Neural cell (in vitro differentiated cells): ENCODE measurements around the gene CLK3. TPM values are rescaled to one million over a fixed set of nuclear protein-coding genes. Genes with fewer than 3 reads are reported as not detected.

ENCODE experiments used
- H2AFZ ChIP-seq: fragments of 200-600, 300-800 bp; sonication (generic), shearing (Covaris generic); 2 replicates; pipeline ENCODE4 v1.6.0; 2014; ENCODE audit warnings: low read depth, mild to moderate bottlenecking, antibody characterized with exemption, low read length, moderate library complexity
- H3F3A ChIP-seq: fragments of 200-600 bp; shearing (Covaris generic); 2 replicates; pipeline ENCODE4 v1.6.1; 2016; ENCODE audit warnings: mild to moderate bottlenecking, moderate library complexity, mixed read lengths, antibody characterized with exemption, low read length; ENCODE audit not compliant: insufficient read depth, poor library complexity, severe bottlenecking
- H3K27ac ChIP-seq: fragments of 200-600, 300-800 bp; sonication (generic), shearing (Covaris generic); 2 replicates; pipeline ENCODE4 v1.5.1; 2014; ENCODE audit warnings: mild to moderate bottlenecking, low read length, moderate library complexity
- H3K27me3 ChIP-seq: fragments of 300-800, 200-600 bp; sonication (generic), shearing (Covaris generic); 2 replicates; pipeline ENCODE4 v1.6.0; 2014; ENCODE audit warnings: mild to moderate bottlenecking, low read depth, low read length, moderate library complexity; ENCODE audit not compliant: insufficient read depth
- H3K36me3 ChIP-seq: fragments of 300-800, 200-600 bp; sonication (generic), shearing (Covaris generic); 2 replicates; pipeline ENCODE4 v1.5.1; 2014; ENCODE audit warnings: mild to moderate bottlenecking, antibody characterized with exemption, low read length, moderate library complexity; ENCODE audit not compliant: insufficient read depth
- H3K4me2 ChIP-seq: fragments of 300-800, 200-600 bp; sonication (generic), shearing (Covaris generic); 2 replicates; pipeline ENCODE4 v1.6.0; 2014; ENCODE audit warnings: mild to moderate bottlenecking, low read length
- H3K4me3 ChIP-seq: fragments of 300-800, 200-600 bp; sonication (generic), shearing (Covaris generic); 2 replicates; pipeline ENCODE4 v1.5.1; 2014; ENCODE audit warnings: mild to moderate bottlenecking, low read length, moderate library complexity
- H3K79me2 ChIP-seq: fragments of 200-600 bp; shearing (Covaris generic); replicated peaks from 2 replicates; pipeline ENCODE4 v1.6.0; 2014; ENCODE audit warnings: mild to moderate bottlenecking, low read length, moderate library complexity; ENCODE audit not compliant: insufficient read depth
- H3K9ac ChIP-seq: fragments of 300-800, 200-600 bp; sonication (generic), shearing (Covaris generic); 2 replicates; pipeline ENCODE4 v1.6.1; 2016; ENCODE audit warnings: mild to moderate bottlenecking, low read length, mixed read lengths
- H3K9me2 ChIP-seq: fragments of 200-600 bp; shearing (Covaris generic); 2 replicates; pipeline ENCODE4 v1.6.1; 2016; ENCODE audit warnings: mild to moderate bottlenecking, low read length, mixed read lengths; ENCODE audit not compliant: insufficient read depth
- H3K9me3 ChIP-seq: fragments of 200-600, 300-800 bp; sonication (generic), shearing (Covaris generic); 2 replicates; pipeline ENCODE4 v1.6.1; 2016; ENCODE audit warnings: mild to moderate bottlenecking, mixed run types, low read length, moderate library complexity, mixed read lengths
- H4K20me1 ChIP-seq: fragments of 200-600 bp; shearing (Covaris generic); 2 replicates; pipeline ENCODE4 v1.6.1; 2016; ENCODE audit warnings: mild to moderate bottlenecking, mixed run types; ENCODE audit not compliant: insufficient read depth
- EP300 ChIP-seq: fragments of 450-650 bp; conservative IDR thresholded peaks from 2 replicates; pipeline ENCODE4 v1.6.1; 2014; ENCODE audit warnings: antibody characterized with exemption, mild to moderate bottlenecking, moderate library complexity; ENCODE audit not compliant: poor library complexity, severe bottlenecking
- EZH2 ChIP-seq: fragments of 200-600, 300-800 bp; shearing (Covaris generic), sonication (generic); IDR thresholded peaks from 2 replicates; pipeline ENCODE4 v1.6.1; 2014; ENCODE audit warnings: antibody characterized with exemption, low read length, borderline replicate concordance, mild to moderate bottlenecking; ENCODE audit not compliant: insufficient read depth, poor library complexity, severe bottlenecking
- MXI1 ChIP-seq: fragments of 450-650 bp; conservative IDR thresholded peaks from 2 replicates; pipeline ENCODE4 v1.6.1; 2014; ENCODE audit warnings: antibody characterized with exemption, mild to moderate bottlenecking; ENCODE audit not compliant: poor library complexity, severe bottlenecking
- POLR2AphosphoS5 ChIP-seq: IDR thresholded peaks from 2 replicates; pipeline ENCODE4 v1.6.1; 2012
- RAD21 ChIP-seq: fragments of 450-650 bp; conservative IDR thresholded peaks from 2 replicates; pipeline ENCODE4 v1.6.1; 2014; ENCODE audit warnings: antibody characterized with exemption, mild to moderate bottlenecking, moderate library complexity
- SMC3 ChIP-seq: fragments of 450-650 bp; conservative IDR thresholded peaks from 2 replicates; pipeline ENCODE4 v1.6.1; 2014; ENCODE audit warnings: antibody characterized with exemption, mild to moderate bottlenecking, moderate library complexity; ENCODE audit not compliant: poor library complexity
- TAF1 ChIP-seq: IDR thresholded peaks from 2 replicates; pipeline ENCODE4 v1.6.1; 2012; ENCODE audit warnings: low read depth
- polyA plus RNA-seq: library from polyadenylated mRNA; depleted of rRNA; stranded (reverse); fragments of >200 nt; gene quantifications from 2 replicates; pipeline ENCODE4 v1.2.3, GENCODE V29; 2014
- TF ChIP-seq, protein P1 (sequence below): fragments of 450-650 bp; IDR thresholded peaks from 2 replicates; pipeline ENCODE4 v1.5.1; 2014; ENCODE audit warnings: antibody characterized with exemption, mild to moderate bottlenecking, moderate library complexity; ENCODE audit not compliant: poor library complexity, severe bottlenecking
- TF ChIP-seq, protein P2 (sequence below): IDR thresholded peaks from 2 replicates; pipeline ENCODE4 v1.6.1; 2012; ENCODE audit warnings: borderline replicate concordance

The CLK3 gene
- polyA plus RNA-seq, 1 donor from 2014 or later, result 88.3 TPM

DNA sequence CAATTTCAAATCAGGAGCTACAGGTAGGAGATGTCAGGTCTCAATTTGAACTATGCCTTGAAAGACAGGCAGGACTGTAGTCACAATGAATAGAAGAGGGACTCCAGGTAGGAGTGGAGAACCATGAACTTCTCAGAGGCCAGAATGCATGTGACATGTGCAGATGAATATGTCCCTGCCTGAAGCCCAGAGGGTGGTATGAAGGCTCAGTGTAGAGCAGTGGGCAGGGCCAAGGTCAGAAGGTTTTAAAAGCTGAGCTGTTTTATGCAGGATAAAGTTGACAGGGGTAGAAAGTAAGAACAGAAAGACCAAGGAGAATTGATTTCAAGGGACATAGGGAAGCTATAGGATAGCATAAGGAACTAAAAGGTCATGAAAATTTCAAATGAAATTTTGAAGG, 30.8 kb downstream of the CLK3 start:
- H3F3A ChIP-seq, result no peaks in the 10 kb centered on the region
- no peak overlapping the region for H3K4me2 ChIP-seq
- no peak overlapping the region for H3K4me3 ChIP-seq
- H3K9me2 ChIP-seq, result no peaks in the 10 kb centered on the region
- no peak overlapping the region for H3K9ac ChIP-seq
- H3K79me2 ChIP-seq, result peaks cover 6% of the 10 kb centered on the region
- no peaks in the 10 kb centered on the region for H3K27me3 ChIP-seq
- H4K20me1 ChIP-seq, result no peaks in the 10 kb centered on the region
- no peak overlapping the region for H3K27ac ChIP-seq
- H3K36me3 ChIP-seq, result no peaks in the 10 kb centered on the region
- TF ChIP-seq POLR2AphosphoS5, result no peak
- TF ChIP-seq, protein P1, sequence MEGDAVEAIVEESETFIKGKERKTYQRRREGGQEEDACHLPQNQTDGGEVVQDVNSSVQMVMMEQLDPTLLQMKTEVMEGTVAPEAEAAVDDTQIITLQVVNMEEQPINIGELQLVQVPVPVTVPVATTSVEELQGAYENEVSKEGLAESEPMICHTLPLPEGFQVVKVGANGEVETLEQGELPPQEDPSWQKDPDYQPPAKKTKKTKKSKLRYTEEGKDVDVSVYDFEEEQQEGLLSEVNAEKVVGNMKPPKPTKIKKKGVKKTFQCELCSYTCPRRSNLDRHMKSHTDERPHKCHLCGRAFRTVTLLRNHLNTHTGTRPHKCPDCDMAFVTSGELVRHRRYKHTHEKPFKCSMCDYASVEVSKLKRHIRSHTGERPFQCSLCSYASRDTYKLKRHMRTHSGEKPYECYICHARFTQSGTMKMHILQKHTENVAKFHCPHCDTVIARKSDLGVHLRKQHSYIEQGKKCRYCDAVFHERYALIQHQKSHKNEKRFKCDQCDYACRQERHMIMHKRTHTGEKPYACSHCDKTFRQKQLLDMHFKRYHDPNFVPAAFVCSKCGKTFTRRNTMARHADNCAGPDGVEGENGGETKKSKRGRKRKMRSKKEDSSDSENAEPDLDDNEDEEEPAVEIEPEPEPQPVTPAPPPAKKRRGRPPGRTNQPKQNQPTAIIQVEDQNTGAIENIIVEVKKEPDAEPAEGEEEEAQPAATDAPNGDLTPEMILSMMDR, result no peak
- no peak overlapping the region for H2AFZ ChIP-seq
- H3K9me3 ChIP-seq, result no peaks in the 10 kb centered on the region

DNA sequence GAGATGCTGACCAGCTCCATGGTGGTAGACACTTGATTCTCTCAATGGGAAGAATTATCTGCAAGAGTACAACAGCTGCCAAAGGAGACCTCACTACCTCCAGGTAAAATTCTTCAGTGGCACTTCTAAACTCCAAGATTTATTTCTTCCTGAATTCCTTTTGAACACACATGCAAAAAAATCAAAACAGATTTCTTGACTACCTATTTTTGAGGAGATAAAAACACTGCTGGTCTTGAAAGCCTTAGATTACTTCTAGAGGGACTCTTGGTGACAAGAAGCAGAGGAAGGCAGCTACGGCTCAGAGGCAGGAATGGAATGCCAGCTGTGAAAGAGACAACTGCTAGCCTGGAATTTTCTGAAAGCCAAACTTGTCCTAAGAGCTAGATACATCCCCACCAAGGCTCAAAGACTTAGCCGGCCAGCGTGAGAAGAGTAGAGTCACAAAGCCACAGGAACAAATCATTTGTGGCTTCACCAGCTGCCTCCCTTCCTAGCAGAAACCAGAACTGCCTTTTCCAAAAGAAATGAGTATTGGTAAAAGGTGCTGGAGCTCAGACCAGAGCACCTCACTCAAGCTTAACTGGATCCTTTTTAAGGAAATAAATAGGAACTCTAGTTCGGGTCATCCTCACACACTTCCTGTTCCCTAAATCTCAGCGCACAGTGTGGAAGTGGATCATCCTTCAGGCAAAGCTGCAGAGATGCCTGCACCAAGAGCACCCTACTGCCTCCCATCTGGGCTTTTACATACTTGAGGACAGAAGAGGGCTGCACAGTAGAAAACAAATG, 32.6 kb downstream of the CLK3 start:
- no peaks in the 10 kb centered on the region for H3K36me3 ChIP-seq
- TF ChIP-seq EP300, result no peak
- TF ChIP-seq, protein P1, result no peak
- TF ChIP-seq POLR2AphosphoS5, result no peak
- TF ChIP-seq RAD21, result no peak
- TF ChIP-seq, protein P2, sequence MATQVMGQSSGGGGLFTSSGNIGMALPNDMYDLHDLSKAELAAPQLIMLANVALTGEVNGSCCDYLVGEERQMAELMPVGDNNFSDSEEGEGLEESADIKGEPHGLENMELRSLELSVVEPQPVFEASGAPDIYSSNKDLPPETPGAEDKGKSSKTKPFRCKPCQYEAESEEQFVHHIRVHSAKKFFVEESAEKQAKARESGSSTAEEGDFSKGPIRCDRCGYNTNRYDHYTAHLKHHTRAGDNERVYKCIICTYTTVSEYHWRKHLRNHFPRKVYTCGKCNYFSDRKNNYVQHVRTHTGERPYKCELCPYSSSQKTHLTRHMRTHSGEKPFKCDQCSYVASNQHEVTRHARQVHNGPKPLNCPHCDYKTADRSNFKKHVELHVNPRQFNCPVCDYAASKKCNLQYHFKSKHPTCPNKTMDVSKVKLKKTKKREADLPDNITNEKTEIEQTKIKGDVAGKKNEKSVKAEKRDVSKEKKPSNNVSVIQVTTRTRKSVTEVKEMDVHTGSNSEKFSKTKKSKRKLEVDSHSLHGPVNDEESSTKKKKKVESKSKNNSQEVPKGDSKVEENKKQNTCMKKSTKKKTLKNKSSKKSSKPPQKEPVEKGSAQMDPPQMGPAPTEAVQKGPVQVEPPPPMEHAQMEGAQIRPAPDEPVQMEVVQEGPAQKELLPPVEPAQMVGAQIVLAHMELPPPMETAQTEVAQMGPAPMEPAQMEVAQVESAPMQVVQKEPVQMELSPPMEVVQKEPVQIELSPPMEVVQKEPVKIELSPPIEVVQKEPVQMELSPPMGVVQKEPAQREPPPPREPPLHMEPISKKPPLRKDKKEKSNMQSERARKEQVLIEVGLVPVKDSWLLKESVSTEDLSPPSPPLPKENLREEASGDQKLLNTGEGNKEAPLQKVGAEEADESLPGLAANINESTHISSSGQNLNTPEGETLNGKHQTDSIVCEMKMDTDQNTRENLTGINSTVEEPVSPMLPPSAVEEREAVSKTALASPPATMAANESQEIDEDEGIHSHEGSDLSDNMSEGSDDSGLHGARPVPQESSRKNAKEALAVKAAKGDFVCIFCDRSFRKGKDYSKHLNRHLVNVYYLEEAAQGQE, result no peak
- no peak for TF ChIP-seq EZH2
- no peak for TF ChIP-seq TAF1
- no peak for TF ChIP-seq SMC3
- no peak for TF ChIP-seq MXI1
- no peak overlapping the region for H3K4me2 ChIP-seq
- H4K20me1 ChIP-seq, result no peaks in the 10 kb centered on the region
- no peaks in the 10 kb centered on the region for H3K27me3 ChIP-seq
- H3K9me2 ChIP-seq, result no peaks in the 10 kb centered on the region
- H3F3A ChIP-seq, result no peaks in the 10 kb centered on the region
- H3K4me3 ChIP-seq, result no peak overlapping the region
- no peak overlapping the region for H3K27ac ChIP-seq
- H3K9ac ChIP-seq, result no peak overlapping the region
- H2AFZ ChIP-seq, result no peak overlapping the region
- H3K79me2 ChIP-seq, result peaks cover 6% of the 10 kb centered on the region
- H3K9me3 ChIP-seq, result no peaks in the 10 kb centered on the region
